Smooth muscle cell (in vitro differentiated cells): ENCODE measurements around the gene ATP2A1. TPM values are rescaled to one million over a fixed set of nuclear protein-coding genes. Genes with fewer than 3 reads are reported as not detected.

Source experiments
- DNase-seq: peaks from one replicate; lab custom pipeline; 2025; ENCODE audit not compliant: unreplicated experiment; lab: John Stamatoyannopoulos, UW
- H2AFZ ChIP-seq: fragments of 200-600 bp; sonication (generic); 2 replicates; pipeline ENCODE4 v1.6.0; 2016; ENCODE audit warnings: antibody characterized with exemption, low read depth, mild to moderate bottlenecking
- H3F3A ChIP-seq: fragments of 200-600 bp; sonication (generic); 2 replicates; pipeline ENCODE4 v1.6.0; 2017; ENCODE audit warnings: antibody characterized with exemption, low read depth
- H3K27ac ChIP-seq: fragments of 200-600 bp; sonication (generic); 2 replicates; pipeline ENCODE4 v1.5.1; 2016; ENCODE audit warnings: low read depth, mild to moderate bottlenecking
- H3K27me3 ChIP-seq: fragments of 200-600 bp; sonication (generic); 2 replicates; pipeline ENCODE4 v1.6.1; 2016; ENCODE audit warnings: low read depth, mild to moderate bottlenecking
- H3K36me3 ChIP-seq: fragments of 200-600 bp; sonication (generic); 2 replicates; pipeline ENCODE4 v1.5.1; 2016; ENCODE audit warnings: low read depth
- H3K4me1 ChIP-seq: fragments of 200-600 bp; sonication (generic); 2 replicates; pipeline ENCODE4 v1.5.1; 2016; ENCODE audit warnings: low read depth
- H3K4me2 ChIP-seq: fragments of 200-600 bp; sonication (generic); 2 replicates; pipeline ENCODE4 v1.6.0; 2016; ENCODE audit warnings: mild to moderate bottlenecking
- H3K4me3 ChIP-seq: fragments of 200-600 bp; sonication (generic); 2 replicates; pipeline ENCODE4 v1.5.1; 2016; ENCODE audit warnings: mild to moderate bottlenecking
- H3K79me2 ChIP-seq: fragments of 200-600 bp; sonication (generic); 2 replicates; pipeline ENCODE4 v1.6.0; 2016; ENCODE audit warnings: low read depth, mild to moderate bottlenecking
- H3K9ac ChIP-seq: fragments of 200-600 bp; sonication (generic); 2 replicates; pipeline ENCODE4 v1.6.0; 2016; ENCODE audit warnings: low read depth
- H3K9me3 ChIP-seq: fragments of 200-600 bp; sonication (generic); replicated peaks from 2 replicates; pipeline ENCODE4 v1.5.1; 2016; ENCODE audit warnings: low read depth
- H4K20me1 ChIP-seq: fragments of 200-600 bp; sonication (generic); 2 replicates; pipeline ENCODE4 v1.6.0; 2016; ENCODE audit warnings: low read depth
- CTCF ChIP-seq: fragments of 200-600 bp; sonication (generic); IDR thresholded peaks from 2 replicates; pipeline ENCODE4 v1.5.1; 2017; ENCODE audit warnings: borderline replicate concordance, mild to moderate bottlenecking, antibody characterized with exemption; ENCODE audit not compliant: insufficient read depth, poor library complexity, severe bottlenecking
- WGBS: methylation state at CpG from one replicate; pipeline ENCODE4 v1.1.7; 2016; ENCODE audit warnings: low lambda C conversion rate; 5-methylcytosine and 5-hydroxymethylcytosine counted together
- polyA plus RNA-seq: library from polyadenylated mRNA; unstranded; fragments of >200 nt; fragmentation: Nextera tagmentation; extraction: Ambion mirVana; gene quantifications from 2 replicates; pipeline ENCODE4 v1.2.1, GENCODE V29; 2016
- total RNA-seq: library from RNA; depleted of rRNA; stranded (reverse); fragments of >200 nt; gene quantifications from 2 replicates; pipeline ENCODE4 v1.2.3, GENCODE V29; 2014

Gene ATP2A1
- total and polyA plus RNA-seq, 2 experiments from 2014 or later = 0.09 to 1.2 TPM

- Histone ChIP-seq H3K4me3 (no peak overlapping the region), H3K27ac (no peak overlapping the region), H3K79me2 (no peaks in the 10 kb centered on the region), H4K20me1 (no peaks in the 10 kb centered on the region), H2AFZ (no peak overlapping the region), H3K36me3 (no peaks in the 10 kb centered on the region), H3K4me2 (no peak overlapping the region), H3K9me3 (no peaks in the 10 kb centered on the region), H3K9ac (no peak overlapping the region), H3K27me3 (no peaks in the 10 kb centered on the region), H3F3A (no peaks in the 10 kb centered on the region), H3K4me1 (peaks cover 6% of the 10 kb centered on the region)
- 94% methylated on average over 4 of the region's 4 CpGs for WGBS
- DNase-seq = no peak
- no peak for TF ChIP-seq CTCF
Measured at GRCh38 chr16:28935346-28935745, 57.1 kb downstream of the ATP2A1 start.

- H3K27ac ChIP-seq = no peak overlapping the region
- H3K9ac ChIP-seq = no peak overlapping the region
- no peaks in the 10 kb centered on the region for H3F3A ChIP-seq
- peaks cover 1% of the 10 kb centered on the region for H3K4me1 ChIP-seq
- no peaks in the 10 kb centered on the region for H3K79me2 ChIP-seq
- 65% methylated on average over 36 of the region's 36 CpGs for WGBS
- no peak overlapping the region for H3K4me2 ChIP-seq
- no peaks in the 10 kb centered on the region for H3K27me3 ChIP-seq
- no peaks in the 10 kb centered on the region for H3K9me3 ChIP-seq
- no peaks in the 10 kb centered on the region for H4K20me1 ChIP-seq
- H3K4me3 ChIP-seq = no peak overlapping the region
- TF ChIP-seq CTCF = no peak
- no peak overlapping the region for H2AFZ ChIP-seq
- no peaks in the 10 kb centered on the region for H3K36me3 ChIP-seq
- no peak for DNase-seq
Measured at GRCh38 chr16:28935924-28936783, 57.9 kb downstream of the ATP2A1 start.

GRCh38 chr16:28936784-28937155 is 58.5 kb downstream of the ATP2A1 start:
- Histone ChIP-seq H3K9ac (no peak overlapping the region), H3K9me3 (no peaks in the 10 kb centered on the region), H3K36me3 (no peaks in the 10 kb centered on the region), H3K27ac (no peak overlapping the region), H3F3A (no peaks in the 10 kb centered on the region), H3K4me2 (no peak overlapping the region), H2AFZ (no peak overlapping the region), H3K79me2 (no peaks in the 10 kb centered on the region), H3K4me1 (no peaks in the 10 kb centered on the region), H3K4me3 (no peak overlapping the region), H4K20me1 (no peaks in the 10 kb centered on the region), H3K27me3 (no peaks in the 10 kb centered on the region)
- TF ChIP-seq CTCF = no peak
- no peak for DNase-seq
- WGBS = 94% methylated on average over 26 of the region's 26 CpGs
